NCI-H2029 (cell line): Measurements from ENCODE around the gene PELI1.

ENCODE experiments used
- DNase-seq: peaks from one replicate; lab custom pipeline; 2025; lab: John Stamatoyannopoulos, UW

Gene PELI1

GRCh38 chr2:64157792-64158191 lies 13.6 kb upstream of the PELI1 start:
- no peak for DNase-seq

- DNase-seq = no peak
These were observed 9.6 kb upstream of the PELI1 start for GRCh38 chr2:64153811-64154210.

GRCh38 chr2:64151476-64151875 lies 7.3 kb upstream of the PELI1 start:
- no peak for DNase-seq

- DNase-seq = no peak
These were observed 1.5 kb upstream of the PELI1 start for GRCh38 chr2:64145714-64146113.

GRCh38 chr2:64145119-64145518 lies 899 bp upstream of the PELI1 start:
- DNase-seq = no peak

GRCh38 chr2:64143169-64144056 lies 807 bp downstream of the PELI1 start:
- DNase-seq = no peak

- no peak for DNase-seq
These were observed 1.5 kb downstream of the PELI1 start for GRCh38 chr2:64142741-64143168.

GRCh38 chr2:64141674-64142405 lies 2.4 kb downstream of the PELI1 start:
- no peak for DNase-seq

- no peak for DNase-seq
These were observed 3.5 kb downstream of the PELI1 start for GRCh38 chr2:64140665-64141200.

- no peak for DNase-seq
These were observed 4.3 kb downstream of the PELI1 start for GRCh38 chr2:64139956-64140355.

- no peak for DNase-seq
These were observed 6.2 kb downstream of the PELI1 start for GRCh38 chr2:64137996-64138395.

- DNase-seq = no peak
These were observed 6.7 kb downstream of the PELI1 start for GRCh38 chr2:64137567-64137966.

GRCh38 chr2:64135421-64135820 lies 8.8 kb downstream of the PELI1 start:
- DNase-seq = no peak

- no peak for DNase-seq
These were observed 9.4 kb downstream of the PELI1 start for GRCh38 chr2:64134813-64135212.

GRCh38 chr2:64133828-64134227 lies 10.4 kb downstream of the PELI1 start:
- DNase-seq = no peak

GRCh38 chr2:64133354-64133753 lies 10.9 kb downstream of the PELI1 start:
- no peak for DNase-seq

- no peak for DNase-seq
These were observed 13.9 kb downstream of the PELI1 start for GRCh38 chr2:64130333-64130732.

GRCh38 chr2:64128943-64129391 lies 15.3 kb downstream of the PELI1 start:
- DNase-seq = no peak

GRCh38 chr2:64128406-64128805 lies 15.8 kb downstream of the PELI1 start:
- no peak for DNase-seq

GRCh38 chr2:64127119-64127518 lies 17.1 kb downstream of the PELI1 start:
- no peak for DNase-seq

GRCh38 chr2:64126601-64127000 lies 17.6 kb downstream of the PELI1 start:
- DNase-seq = no peak

GRCh38 chr2:64124571-64124970 lies 19.6 kb downstream of the PELI1 start:
- DNase-seq = no peak

- no peak for DNase-seq
These were observed 20.1 kb downstream of the PELI1 start for GRCh38 chr2:64124168-64124567.
